NCI-H2227 treated with DMSO at 0.1 percent for 48 hours (cell line): ENCODE results near the gene SFXN1.
"Not testable (repeated sequence)": the region's sequence is repeated elsewhere in the genome, so short reads cannot be mapped to it uniquely, and the experiment has no call there.

ENCODE experiments used
- DNase-seq: peaks from one replicate; lab custom pipeline; 2025; lab: John Stamatoyannopoulos, UW

SFXN1 gene

DNA sequence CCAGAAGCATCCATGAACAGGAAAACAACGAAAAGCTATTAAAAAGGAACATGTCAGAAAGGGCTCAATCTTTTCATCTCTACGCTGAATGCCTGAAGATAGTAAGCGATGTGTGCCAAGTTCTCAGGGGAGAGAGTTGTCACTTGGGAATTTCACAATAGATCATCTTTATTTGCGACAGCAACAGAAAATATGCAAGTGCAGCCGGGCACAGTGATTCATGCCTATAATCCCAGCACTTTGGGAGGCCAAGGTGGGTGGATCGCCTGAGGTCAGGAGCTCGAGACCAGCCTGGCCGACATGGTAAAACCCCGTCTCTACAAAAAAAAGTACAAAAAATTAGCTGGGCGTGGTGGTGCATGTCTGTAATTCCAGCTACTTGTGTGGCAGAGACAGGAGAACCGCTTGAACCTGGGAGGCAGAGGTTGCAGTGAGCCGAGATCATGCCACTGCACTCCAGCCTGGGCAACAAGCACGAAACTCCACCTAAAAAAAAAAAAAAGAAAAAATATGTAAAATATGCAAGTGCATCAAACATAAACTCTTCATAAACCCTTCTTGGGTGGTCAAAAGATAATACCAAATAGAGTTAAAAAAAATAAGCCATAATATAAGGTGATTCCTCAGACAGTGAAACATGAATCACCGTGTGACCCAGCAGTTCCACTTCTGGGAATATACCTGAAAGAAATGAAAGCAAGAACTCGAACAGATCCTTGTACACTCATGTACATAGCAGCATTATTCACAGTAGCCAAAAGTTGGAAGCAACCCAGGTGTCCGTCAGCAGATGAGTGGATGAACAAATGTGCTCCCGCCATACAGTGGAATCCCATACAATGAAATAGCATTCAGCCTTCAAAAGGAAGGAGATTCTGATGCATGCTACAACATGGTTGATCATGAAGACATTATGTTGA lies 16.2 kb downstream of the SFXN1 start:
- DNase-seq = no peak

GRCh38 chr5:175501759-175502158 lies 23.4 kb downstream of the SFXN1 start:
- no peak for DNase-seq

GRCh38 chr5:175507671-175508070 lies 29.3 kb downstream of the SFXN1 start:
- DNase-seq = not testable (repeated sequence)

GRCh38 chr5:175508896-175509295 lies 30.5 kb downstream of the SFXN1 start:
- DNase-seq = no peak

- no peak for DNase-seq
These were observed 34.9 kb downstream of the SFXN1 start for GRCh38 chr5:175513297-175513696.

- DNase-seq = no peak
These were observed 35.4 kb downstream of the SFXN1 start for GRCh38 chr5:175513726-175514125.

- no peak for DNase-seq
These were observed 38.8 kb downstream of the SFXN1 start for GRCh38 chr5:175516933-175517823.

DNA sequence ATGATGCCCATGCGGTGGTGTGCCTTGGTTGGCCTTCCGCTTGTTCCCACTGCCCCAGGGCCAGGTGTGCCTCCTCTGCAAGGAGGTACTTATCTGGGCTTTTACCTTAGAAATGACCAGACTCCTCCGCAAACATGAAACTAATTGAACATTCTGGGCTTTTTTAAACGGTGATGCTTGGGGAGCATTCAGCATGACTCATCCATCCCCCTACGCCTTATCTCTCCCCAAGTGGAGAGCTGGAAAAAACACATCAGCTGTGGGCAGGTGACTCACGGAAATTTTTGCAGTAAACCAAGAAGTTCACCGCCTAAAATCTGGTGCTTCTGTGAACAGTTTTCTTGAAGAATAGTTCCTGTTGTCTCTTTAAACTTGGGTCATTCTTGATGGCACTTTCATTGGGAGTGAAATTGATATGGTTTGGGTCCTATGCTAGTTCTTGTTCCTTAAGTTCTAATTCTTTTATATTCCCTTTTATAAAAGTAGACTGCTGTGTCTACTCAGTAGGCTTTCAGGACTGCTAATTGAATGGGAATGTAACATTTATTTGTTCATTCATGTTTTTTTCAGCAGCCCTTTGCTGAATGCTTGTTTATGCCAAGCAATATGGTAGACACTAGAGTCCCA lies 39.6 kb downstream of the SFXN1 start:
- no peak for DNase-seq

DNA sequence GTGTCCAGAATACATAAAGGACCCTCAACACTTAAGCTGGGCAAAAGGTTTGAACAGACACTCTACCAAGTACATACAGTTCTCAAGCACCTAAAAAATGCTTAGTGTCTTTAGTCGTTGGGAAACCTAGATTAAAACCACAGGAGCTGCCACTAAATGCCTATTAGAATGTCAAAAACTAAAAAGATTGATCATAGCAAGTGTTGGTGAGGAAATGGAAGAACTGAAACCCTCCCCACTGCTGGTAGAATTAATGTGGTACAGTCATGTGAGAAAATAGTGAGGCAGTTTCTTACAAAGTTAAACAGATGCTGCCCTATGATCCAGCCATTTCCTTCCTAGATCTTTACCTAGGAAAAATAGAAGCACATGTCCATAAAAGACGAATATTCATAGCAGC lies 40.6 kb downstream of the SFXN1 start:
- DNase-seq = no peak

GRCh38 chr5:175520321-175520720 lies 42.0 kb downstream of the SFXN1 start:
- no peak for DNase-seq

- no peak for DNase-seq
These were observed 42.5 kb downstream of the SFXN1 start for GRCh38 chr5:175520873-175521272.

DNA sequence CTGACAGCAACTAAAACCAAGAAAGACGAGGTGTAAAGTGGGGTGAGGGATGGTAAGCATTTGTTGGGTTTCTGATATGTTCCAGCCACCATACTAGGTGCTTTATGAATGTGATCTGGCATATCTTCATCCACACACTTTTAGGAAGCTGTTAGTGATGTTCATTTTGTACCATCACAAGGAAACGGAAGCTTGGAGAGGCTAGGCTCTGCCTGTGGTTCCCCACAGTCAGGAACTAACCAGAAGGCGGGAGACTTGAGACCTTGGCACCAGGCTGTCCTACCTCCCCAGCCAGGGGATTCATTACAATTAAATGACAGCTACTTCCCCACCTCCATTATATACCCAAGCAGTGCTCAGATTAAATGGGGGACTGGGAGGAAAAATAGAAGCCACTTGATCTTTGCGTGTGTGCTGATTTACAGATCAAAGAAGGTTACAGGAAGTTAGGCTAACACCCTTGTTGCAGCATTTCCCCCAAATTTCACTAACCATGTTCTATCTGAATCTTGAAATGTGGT lies 43.0 kb downstream of the SFXN1 start:
- DNase-seq = no peak

DNA sequence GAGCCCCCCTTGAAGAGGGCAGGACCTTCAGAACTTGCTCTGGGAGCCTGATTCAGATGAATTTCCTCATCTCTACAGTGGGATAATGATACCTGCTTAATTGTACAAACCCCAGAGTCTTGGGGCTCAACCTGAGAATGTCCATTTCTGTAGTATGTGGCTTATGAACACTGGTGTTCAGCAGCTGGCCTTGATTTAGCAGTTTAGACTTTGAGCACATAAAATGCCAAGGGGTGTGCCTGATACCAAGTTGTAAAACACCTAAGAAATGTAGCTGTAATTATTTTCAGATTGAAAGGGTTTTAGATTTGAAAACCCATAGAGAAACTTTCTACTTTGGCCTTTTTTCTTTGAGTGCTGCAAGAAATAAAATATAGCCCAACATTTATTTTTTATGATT lies 44.9 kb downstream of the SFXN1 start:
- no peak for DNase-seq

GRCh38 chr5:175524211-175524610 lies 45.9 kb downstream of the SFXN1 start:
- DNase-seq = no peak

DNA sequence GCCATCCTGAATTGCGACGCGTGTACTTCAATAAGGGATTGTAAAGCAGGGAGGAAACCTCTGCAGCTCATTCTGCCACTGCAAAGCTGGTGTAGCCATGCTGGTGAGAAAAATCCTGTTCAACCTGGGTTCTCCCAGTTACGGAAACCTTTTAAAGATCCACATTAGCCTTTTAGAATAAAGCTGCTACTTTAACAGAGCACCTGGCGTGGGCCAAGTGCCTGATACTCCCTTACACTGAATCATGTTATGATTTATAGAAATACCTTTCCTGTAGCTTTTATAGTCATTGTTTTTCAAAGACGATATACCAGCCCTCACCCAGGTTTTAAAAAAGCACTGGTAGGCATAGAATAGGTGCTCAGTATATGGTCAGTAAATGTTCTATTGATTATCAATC lies 48.3 kb downstream of the SFXN1 start:
- DNase-seq = no peak

DNA sequence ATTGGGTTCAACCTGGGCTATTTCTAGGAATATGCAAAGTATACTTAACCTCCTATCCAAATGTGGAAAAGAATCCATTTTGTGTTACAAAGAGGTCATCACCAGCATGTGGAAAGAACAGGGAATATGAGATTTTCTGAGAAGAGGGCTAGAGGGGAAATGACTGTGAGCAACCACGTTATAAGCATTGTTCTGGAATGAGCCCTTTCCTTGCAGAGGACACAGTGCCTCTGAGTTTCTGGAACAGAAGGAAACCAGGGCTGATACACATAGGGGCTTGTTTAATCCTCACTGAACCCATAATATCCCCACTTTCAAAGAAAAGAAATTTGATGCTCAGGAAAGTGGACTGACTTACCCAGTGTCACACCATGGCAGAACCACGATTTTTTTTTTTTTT lies 53.0 kb downstream of the SFXN1 start:
- DNase-seq = no peak

DNA sequence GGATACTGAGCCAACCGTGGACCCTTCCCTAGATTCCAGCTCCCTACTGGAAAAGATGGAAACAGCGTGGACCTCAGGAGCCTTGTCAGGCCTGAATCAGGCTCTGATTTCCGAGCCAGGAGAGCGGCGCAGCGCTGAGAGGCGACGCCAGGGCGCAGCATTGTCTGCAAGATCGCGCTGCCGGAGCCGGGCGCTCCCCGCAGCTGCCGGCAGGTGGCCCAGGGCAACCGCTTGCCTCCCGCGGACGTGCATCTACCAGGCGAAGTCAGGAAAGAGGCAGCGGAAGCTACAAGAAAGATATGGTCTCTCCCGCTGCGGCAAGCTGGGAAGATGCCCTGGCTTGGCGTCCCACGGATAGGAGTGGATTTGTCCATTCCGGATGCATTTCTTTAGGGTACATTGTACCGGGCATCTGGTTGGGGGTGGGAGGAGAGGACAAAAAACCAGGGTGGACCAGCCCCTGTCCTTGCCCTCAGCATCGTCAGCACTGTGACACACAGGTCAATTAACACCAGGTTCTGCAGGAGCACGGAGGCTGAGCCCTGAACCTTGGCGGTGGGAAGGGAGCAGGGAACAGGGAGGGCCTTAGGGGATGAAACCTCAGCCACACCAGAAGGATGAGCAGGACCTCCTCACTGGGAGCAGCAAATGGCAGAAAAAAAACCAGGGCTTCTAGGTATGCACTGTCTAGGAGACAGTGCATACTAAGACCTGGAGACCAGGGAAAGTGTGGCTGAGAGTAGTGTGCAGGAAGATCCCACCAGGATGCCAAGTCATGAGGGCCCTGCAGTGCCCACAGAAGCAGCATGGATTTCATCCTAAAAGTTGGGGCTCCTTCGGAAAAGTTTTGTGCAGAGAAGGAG lies 55.9 kb downstream of the SFXN1 start:
- peak; percentile 62 for DNase-seq

DNA sequence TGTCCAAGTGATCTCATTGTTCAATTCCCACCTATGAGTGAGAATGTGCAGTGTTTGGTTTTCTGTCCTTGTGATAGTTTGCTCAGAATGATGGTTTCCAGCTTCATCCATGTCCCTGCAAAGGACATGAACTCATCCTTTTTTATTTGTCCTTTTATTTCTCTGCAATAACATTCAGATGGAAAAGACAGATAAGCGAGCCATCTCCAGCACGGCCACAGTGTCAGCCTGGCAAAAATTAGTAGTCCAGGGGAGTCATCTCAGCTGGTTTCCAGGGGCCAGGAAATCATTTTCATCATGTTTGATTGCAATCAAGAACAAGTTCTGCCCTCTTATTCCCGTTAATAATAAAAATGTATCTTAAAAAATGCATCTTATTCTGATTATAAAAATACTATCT lies 57.0 kb downstream of the SFXN1 start:
- not testable (repeated sequence) for DNase-seq

- DNase-seq = no peak
These were observed 57.4 kb downstream of the SFXN1 start for GRCh38 chr5:175535796-175536195.

GRCh38 chr5:175538576-175538975 lies 60.2 kb downstream of the SFXN1 start:
- DNase-seq = no peak

GRCh38 chr5:175539936-175540335 lies 61.6 kb downstream of the SFXN1 start:
- no peak for DNase-seq
